HFF-Myc (cell line): Measurements from ENCODE around the gene RIC8A.

Source experiments
- DNase-seq: peaks from one replicate; pipeline ENCODE4 v3.0.0-alpha.2; 2011; ENCODE audit warnings: low read depth; ENCODE audit errors: extremely low read depth
- H3K4me3 ChIP-seq: replicated peaks from 2 replicates; pipeline ENCODE4 v1.5.1; 2011; ENCODE audit warnings: low read depth, mild to moderate bottlenecking, control low read depth, low read length
- CTCF ChIP-seq: IDR thresholded peaks from 2 replicates; pipeline ENCODE4 v1.5.1; 2012; ENCODE audit warnings: mild to moderate bottlenecking, low read depth, low read length, control low read depth; ENCODE audit errors: missing control alignments

RIC8A gene

GRCh38 chr11:240315-240714 lies 32.8 kb downstream of the RIC8A start:
- no peak for TF ChIP-seq CTCF
- H3K4me3 ChIP-seq = no peak overlapping the region
- DNase-seq = no peak

DNA sequence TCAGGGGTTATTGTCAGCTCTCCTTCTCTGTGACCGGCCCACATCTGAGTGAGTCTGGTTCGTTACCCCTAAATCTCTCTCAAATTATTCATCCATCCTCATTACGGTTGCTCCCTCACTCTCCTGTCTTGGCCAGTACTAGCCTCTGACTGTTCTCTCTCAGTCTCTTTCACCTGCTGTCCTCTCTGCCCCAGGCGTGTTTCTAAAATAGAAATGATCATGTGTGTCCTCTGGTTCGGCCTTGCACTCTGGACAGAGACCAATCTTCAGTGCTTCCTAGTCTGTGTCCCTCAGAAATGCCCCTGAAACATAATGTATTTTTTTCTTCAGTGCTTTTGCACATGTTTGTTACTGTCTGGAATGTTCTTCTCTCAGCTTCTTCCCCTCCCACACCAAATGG lies 34.1 kb downstream of the RIC8A start:
- H3K4me3 ChIP-seq = no peak overlapping the region
- DNase-seq = no peak
- TF ChIP-seq CTCF = no peak

DNA sequence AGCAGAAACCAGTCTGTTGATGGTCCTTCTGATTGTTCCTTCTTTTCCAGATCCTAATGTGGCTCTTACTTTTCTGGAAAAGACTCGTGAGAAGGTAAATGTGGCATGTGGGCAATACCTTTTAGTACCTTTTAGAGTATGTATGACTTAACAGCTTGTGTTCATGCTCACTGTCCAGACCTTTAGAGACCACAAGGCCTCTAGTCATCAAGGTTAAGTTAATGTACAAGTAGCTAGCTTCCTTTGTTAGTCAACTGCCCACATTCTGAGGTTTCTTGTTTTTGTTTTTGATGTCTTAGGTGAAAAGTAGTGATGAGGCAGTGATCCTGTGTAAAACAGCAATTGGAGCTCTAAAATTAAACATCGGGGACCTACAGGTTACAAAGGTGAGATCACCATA lies 36.9 kb downstream of the RIC8A start:
- TF ChIP-seq CTCF = no peak
- DNase-seq = no peak
- H3K4me3 ChIP-seq = no peak overlapping the region

GRCh38 chr11:249062-249461 lies 41.6 kb downstream of the RIC8A start:
- H3K4me3 ChIP-seq = no peak overlapping the region
- TF ChIP-seq CTCF = no peak
- no peak for DNase-seq

DNA sequence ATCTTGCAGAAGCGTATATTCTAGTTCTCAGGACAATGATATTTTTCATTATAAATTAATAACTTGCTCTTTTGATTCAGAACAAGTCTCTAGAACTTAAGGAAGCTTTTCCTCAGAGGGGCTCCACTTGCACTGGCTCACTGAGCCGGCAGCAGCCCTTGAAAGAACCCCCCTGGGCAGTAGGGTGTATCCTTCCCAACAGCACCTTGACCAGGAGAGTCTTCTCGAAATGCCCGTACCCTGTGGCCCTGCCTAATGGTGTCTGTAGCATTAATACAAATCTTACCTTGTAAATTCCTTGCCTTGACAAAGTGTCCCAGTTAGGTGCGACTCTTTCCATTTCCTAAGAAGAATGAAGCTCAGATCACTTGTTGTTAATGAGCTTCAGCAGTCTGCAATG lies 42.8 kb downstream of the RIC8A start:
- no peak for DNase-seq
- TF ChIP-seq CTCF = no peak

DNA sequence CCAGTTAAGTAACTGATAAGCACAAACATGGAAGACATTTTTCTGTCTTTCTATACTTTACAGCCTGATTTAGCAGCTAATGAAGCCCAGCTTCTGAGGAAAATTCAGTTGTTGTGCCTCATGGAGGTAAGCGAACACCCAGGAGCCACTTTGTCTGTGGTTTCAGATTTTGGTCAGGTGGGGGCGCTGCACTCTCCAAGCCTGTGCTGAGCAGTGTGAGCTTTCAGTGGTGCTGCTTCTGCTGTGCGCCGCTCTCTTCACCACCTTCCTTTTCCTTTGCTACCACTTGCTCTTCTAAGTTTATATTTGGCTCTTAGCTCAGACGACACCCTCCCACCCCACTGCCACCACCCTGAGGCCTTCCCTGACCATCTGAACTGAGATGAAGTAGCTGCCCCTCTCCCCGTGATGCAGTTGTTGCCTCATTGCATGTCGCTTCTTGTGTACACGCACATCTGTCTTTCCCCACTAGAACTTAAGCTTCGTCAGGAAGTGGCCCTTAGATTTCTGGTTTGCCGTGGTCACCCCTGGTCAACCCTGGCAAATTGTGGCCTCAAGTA lies 43.3 kb downstream of the RIC8A start:
- no peak overlapping the region for H3K4me3 ChIP-seq

More for the DNA sequence above, 42.8 kb downstream of the RIC8A start:
- no peak overlapping the region for H3K4me3 ChIP-seq

More for the DNA sequence above, 43.3 kb downstream of the RIC8A start:
- DNase-seq = no peak
- TF ChIP-seq CTCF = peak; percentile 69
